Esophagus (tissue), 2 donors: ENCODE data around the gene SNX13. TPM values are rescaled to one million over a fixed set of nuclear protein-coding genes. Genes with fewer than 3 reads are reported as not detected.

Experiments used
- H3K27ac ChIP-seq, 2 donors: one replicate each; pipeline ENCODE4 v1.5.1; 2013; ENCODE audit warnings: low read depth in 2 of 2, mild to moderate bottlenecking in 2 of 2, inconsistent platforms in 1 of 2, low read length in 1 of 2, moderate library complexity in 1 of 2
- H3K27me3 ChIP-seq, 2 donors: one replicate each; pipeline ENCODE4 v1.6.1; 2013; ENCODE audit warnings: low read length in 2 of 2, control low read depth in 1 of 2, mild to moderate bottlenecking in 1 of 2; ENCODE audit not compliant: insufficient read depth in 2 of 2, control insufficient read depth in 1 of 2
- H3K36me3 ChIP-seq, 2 donors: one replicate each; pipeline ENCODE4 v1.6.1; 2013; ENCODE audit warnings: low read length in 1 of 2; ENCODE audit not compliant: control insufficient read depth in 2 of 2, insufficient read depth in 2 of 2
- H3K4me1 ChIP-seq, 2 donors: one replicate each; pipeline ENCODE4 v1.6.1; 2013; ENCODE audit warnings: low read length in 1 of 2; ENCODE audit not compliant: control insufficient read depth in 2 of 2, insufficient read depth in 2 of 2
- H3K4me3 ChIP-seq, 2 donors: one replicate each; pipeline ENCODE4 v1.5.1; 2013; ENCODE audit warnings: low read length in 2 of 2, mild to moderate bottlenecking in 2 of 2, low read depth in 1 of 2, moderate library complexity in 1 of 2
- H3K9me3 ChIP-seq, 2 donors: one replicate each; pipeline ENCODE4 v1.6.1; 2013; ENCODE audit warnings: mild to moderate bottlenecking in 2 of 2, low read depth in 1 of 2, low read length in 1 of 2, moderate library complexity in 1 of 2; ENCODE audit not compliant: control insufficient read depth in 2 of 2, insufficient read depth in 1 of 2
- WGBS, 2 donors: extraction: QIAGEN DNeasy Blood & Tissue Kit; methylation state at CpG; one replicate each; pipeline ENCODE4 v1.1.7; 2013; 5-methylcytosine and 5-hydroxymethylcytosine counted together
- polyA plus RNA-seq, 2 donors: library from polyadenylated mRNA; stranded (reverse); fragments of 200-250 nt; gene quantifications; one replicate each; pipeline ENCODE4 v1.2.3, GENCODE V29; 2013
- donor health status: healthy with polysubstance abuse.
- donor health status: Bipolar disorder and iron deficiency.

The SNX13 gene
- polyA plus RNA-seq, 2 donors = 6.6 to 7.4 TPM

GRCh38 chr7:17781491-17782215 lies 158.6 kb downstream of the SNX13 start:
- Histone ChIP-seq H3K27ac (no peak overlapping the region), H3K27me3 (no peaks in the 10 kb centered on the region), H3K9me3 (no peaks in the 10 kb centered on the region), H3K4me3 (no peak overlapping the region), H3K4me1 (no peaks in the 10 kb centered on the region), H3K36me3 (no peaks in the 10 kb centered on the region)
- 69 to 77% methylated on average over 7 of the region's 7 CpGs for WGBS, 2 donors

- Histone ChIP-seq H3K27me3 (no peaks in the 10 kb centered on the region), H3K4me1 (no peaks in the 10 kb centered on the region), H3K36me3 (no peaks in the 10 kb centered on the region), H3K9me3 (no peaks in the 10 kb centered on the region), H3K27ac (no peak overlapping the region), H3K4me3 (no peak overlapping the region)
- WGBS, 2 donors = 92 to 93% methylated on average over 1 of the region's 1 CpG
Observed at GRCh38 chr7:17779381-17779780, 160.9 kb downstream of the SNX13 start.

- Histone ChIP-seq H3K27ac (no peak overlapping the region), H3K4me3 (no peak overlapping the region), H3K27me3 (no peaks in the 10 kb centered on the region), H3K9me3 (no peaks in the 10 kb centered on the region), H3K4me1 (peaks cover 0 to 2% of the 10 kb centered on the region in 2 donors), H3K36me3 (no peaks in the 10 kb centered on the region)
- 67 to 70% methylated on average over 3 of the region's 3 CpGs for WGBS, 2 donors
Observed at GRCh38 chr7:17774716-17775288, 165.5 kb downstream of the SNX13 start.

- peaks cover 0 to 2% of the 10 kb centered on the region in 2 donors for H3K4me1 ChIP-seq
- no peaks in the 10 kb centered on the region for H3K27me3 ChIP-seq
- H3K36me3 ChIP-seq = no peaks in the 10 kb centered on the region
- H3K4me3 ChIP-seq = no peak overlapping the region
- H3K9me3 ChIP-seq = no peaks in the 10 kb centered on the region
- H3K27ac ChIP-seq = no peak overlapping the region
- 77 to 78% methylated on average over 2 of the region's 2 CpGs for WGBS, 2 donors
Observed at GRCh38 chr7:17774248-17774647, 166.0 kb downstream of the SNX13 start.

- Histone ChIP-seq H3K27me3 (no peaks in the 10 kb centered on the region), H3K9me3 (no peaks in the 10 kb centered on the region), H3K27ac (no peak overlapping the region), H3K4me1 (peaks cover 0 to 2% of the 10 kb centered on the region in 2 donors), H3K4me3 (no peak overlapping the region), H3K36me3 (no peaks in the 10 kb centered on the region)
- WGBS, 2 donors = 60 to 73% methylated on average over 4 of the region's 4 CpGs
Observed at GRCh38 chr7:17773289-17773626, 167.0 kb downstream of the SNX13 start.

GRCh38 chr7:17772581-17773288 lies 167.6 kb downstream of the SNX13 start:
- H3K9me3 ChIP-seq = no peaks in the 10 kb centered on the region
- 25 to 36% methylated on average over 4 of the region's 4 CpGs for WGBS, 2 donors
- no peak overlapping the region for H3K27ac ChIP-seq
- no peaks in the 10 kb centered on the region for H3K36me3 ChIP-seq
- peaks cover 0 to 2% of the 10 kb centered on the region in 2 donors for H3K4me1 ChIP-seq
- no peak overlapping the region for H3K4me3 ChIP-seq
- H3K27me3 ChIP-seq = no peaks in the 10 kb centered on the region

GRCh38 chr7:17771901-17772408 lies 168.3 kb downstream of the SNX13 start:
- WGBS, 2 donors = 63 to 73% methylated on average over 3 of the region's 3 CpGs
- no peak overlapping the region for H3K27ac ChIP-seq
- H3K27me3 ChIP-seq = no peaks in the 10 kb centered on the region
- H3K9me3 ChIP-seq = no peaks in the 10 kb centered on the region
- no peak overlapping the region for H3K4me3 ChIP-seq
- peaks cover 0 to 2% of the 10 kb centered on the region in 2 donors for H3K4me1 ChIP-seq
- H3K36me3 ChIP-seq = no peaks in the 10 kb centered on the region

GRCh38 chr7:17770710-17771375 lies 169.5 kb downstream of the SNX13 start:
- H3K4me3 ChIP-seq = no peak overlapping the region
- H3K27ac ChIP-seq = no peak overlapping the region
- no peaks in the 10 kb centered on the region for H3K36me3 ChIP-seq
- WGBS, 2 donors = 63 to 66% methylated on average over 4 of the region's 4 CpGs
- H3K9me3 ChIP-seq = no peaks in the 10 kb centered on the region
- H3K4me1 ChIP-seq = peaks cover 0 to 2% of the 10 kb centered on the region in 2 donors
- no peaks in the 10 kb centered on the region for H3K27me3 ChIP-seq

GRCh38 chr7:17769918-17770317 lies 170.4 kb downstream of the SNX13 start:
- Histone ChIP-seq H3K36me3 (no peaks in the 10 kb centered on the region), H3K4me1 (peaks cover 0 to 2% of the 10 kb centered on the region in 2 donors), H3K9me3 (no peaks in the 10 kb centered on the region), H3K27me3 (no peaks in the 10 kb centered on the region), H3K27ac (no peak overlapping the region), H3K4me3 (no peak overlapping the region)
- 28 to 34% methylated on average over 2 of the region's 2 CpGs for WGBS, 2 donors
